Smooth muscle cell (in vitro differentiated cells): ENCODE results near the gene CHRNE. TPM values are rescaled to one million over a fixed set of nuclear protein-coding genes. Genes with fewer than 3 reads are reported as not detected.
"Not testable (repeated sequence)": the region's sequence is repeated elsewhere in the genome, so short reads cannot be mapped to it uniquely, and the experiment has no call there.

Experiments used
- DNase-seq: peaks from one replicate; lab custom pipeline; 2025; ENCODE audit not compliant: unreplicated experiment; lab: John Stamatoyannopoulos, UW
- H2AFZ ChIP-seq: fragments of 200-600 bp; sonication (generic); 2 replicates; pipeline ENCODE4 v1.6.0; 2016; ENCODE audit warnings: antibody characterized with exemption, low read depth, mild to moderate bottlenecking
- H3F3A ChIP-seq: fragments of 200-600 bp; sonication (generic); 2 replicates; pipeline ENCODE4 v1.6.0; 2017; ENCODE audit warnings: antibody characterized with exemption, low read depth
- H3K27ac ChIP-seq: fragments of 200-600 bp; sonication (generic); 2 replicates; pipeline ENCODE4 v1.5.1; 2016; ENCODE audit warnings: low read depth, mild to moderate bottlenecking
- H3K27me3 ChIP-seq: fragments of 200-600 bp; sonication (generic); 2 replicates; pipeline ENCODE4 v1.6.1; 2016; ENCODE audit warnings: low read depth, mild to moderate bottlenecking
- H3K36me3 ChIP-seq: fragments of 200-600 bp; sonication (generic); 2 replicates; pipeline ENCODE4 v1.5.1; 2016; ENCODE audit warnings: low read depth
- H3K4me1 ChIP-seq: fragments of 200-600 bp; sonication (generic); 2 replicates; pipeline ENCODE4 v1.5.1; 2016; ENCODE audit warnings: low read depth
- H3K4me2 ChIP-seq: fragments of 200-600 bp; sonication (generic); 2 replicates; pipeline ENCODE4 v1.6.0; 2016; ENCODE audit warnings: mild to moderate bottlenecking
- H3K4me3 ChIP-seq: fragments of 200-600 bp; sonication (generic); 2 replicates; pipeline ENCODE4 v1.5.1; 2016; ENCODE audit warnings: mild to moderate bottlenecking
- H3K79me2 ChIP-seq: fragments of 200-600 bp; sonication (generic); 2 replicates; pipeline ENCODE4 v1.6.0; 2016; ENCODE audit warnings: low read depth, mild to moderate bottlenecking
- H3K9ac ChIP-seq: fragments of 200-600 bp; sonication (generic); 2 replicates; pipeline ENCODE4 v1.6.0; 2016; ENCODE audit warnings: low read depth
- H3K9me3 ChIP-seq: fragments of 200-600 bp; sonication (generic); replicated peaks from 2 replicates; pipeline ENCODE4 v1.5.1; 2016; ENCODE audit warnings: low read depth
- H4K20me1 ChIP-seq: fragments of 200-600 bp; sonication (generic); 2 replicates; pipeline ENCODE4 v1.6.0; 2016; ENCODE audit warnings: low read depth
- WGBS: methylation state at CpG from one replicate; pipeline ENCODE4 v1.1.7; 2016; ENCODE audit warnings: low lambda C conversion rate; 5-methylcytosine and 5-hydroxymethylcytosine counted together
- polyA plus RNA-seq: library from polyadenylated mRNA; unstranded; fragments of >200 nt; fragmentation: Nextera tagmentation; extraction: Ambion mirVana; gene quantifications from 2 replicates; pipeline ENCODE4 v1.2.1, GENCODE V29; 2016
- total RNA-seq: library from RNA; depleted of rRNA; stranded (reverse); fragments of >200 nt; gene quantifications from 2 replicates; pipeline ENCODE4 v1.2.3, GENCODE V29; 2014
- TF ChIP-seq, protein P1 (sequence below): fragments of 200-600 bp; sonication (generic); IDR thresholded peaks from 2 replicates; pipeline ENCODE4 v1.5.1; 2017; ENCODE audit warnings: borderline replicate concordance, mild to moderate bottlenecking, antibody characterized with exemption; ENCODE audit not compliant: insufficient read depth, poor library complexity, severe bottlenecking

Gene CHRNE
- total and polyA plus RNA-seq, 2 experiments from 2014 or later = 1.7 to 2.7 TPM

- 49% methylated on average over 5 of the region's 5 CpGs for WGBS
- no peak overlapping the region for H3K9ac ChIP-seq
- H3K4me2 ChIP-seq = no peak overlapping the region
- H4K20me1 ChIP-seq = peaks cover 47% of the 10 kb centered on the region
- no peak overlapping the region for H3K27ac ChIP-seq
- H3K9me3 ChIP-seq = no peaks in the 10 kb centered on the region
- H3K27me3 ChIP-seq = no peaks in the 10 kb centered on the region
- no peak for DNase-seq
- H2AFZ ChIP-seq = no peak overlapping the region
- no peak overlapping the region for H3K4me3 ChIP-seq
- no peaks in the 10 kb centered on the region for H3K36me3 ChIP-seq
- H3K79me2 ChIP-seq = peaks cover 8% of the 10 kb centered on the region
- H3K4me1 ChIP-seq = no peaks in the 10 kb centered on the region
- TF ChIP-seq, protein P1, sequence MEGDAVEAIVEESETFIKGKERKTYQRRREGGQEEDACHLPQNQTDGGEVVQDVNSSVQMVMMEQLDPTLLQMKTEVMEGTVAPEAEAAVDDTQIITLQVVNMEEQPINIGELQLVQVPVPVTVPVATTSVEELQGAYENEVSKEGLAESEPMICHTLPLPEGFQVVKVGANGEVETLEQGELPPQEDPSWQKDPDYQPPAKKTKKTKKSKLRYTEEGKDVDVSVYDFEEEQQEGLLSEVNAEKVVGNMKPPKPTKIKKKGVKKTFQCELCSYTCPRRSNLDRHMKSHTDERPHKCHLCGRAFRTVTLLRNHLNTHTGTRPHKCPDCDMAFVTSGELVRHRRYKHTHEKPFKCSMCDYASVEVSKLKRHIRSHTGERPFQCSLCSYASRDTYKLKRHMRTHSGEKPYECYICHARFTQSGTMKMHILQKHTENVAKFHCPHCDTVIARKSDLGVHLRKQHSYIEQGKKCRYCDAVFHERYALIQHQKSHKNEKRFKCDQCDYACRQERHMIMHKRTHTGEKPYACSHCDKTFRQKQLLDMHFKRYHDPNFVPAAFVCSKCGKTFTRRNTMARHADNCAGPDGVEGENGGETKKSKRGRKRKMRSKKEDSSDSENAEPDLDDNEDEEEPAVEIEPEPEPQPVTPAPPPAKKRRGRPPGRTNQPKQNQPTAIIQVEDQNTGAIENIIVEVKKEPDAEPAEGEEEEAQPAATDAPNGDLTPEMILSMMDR = no peak
- H3F3A ChIP-seq = no peaks in the 10 kb centered on the region
Measured at GRCh38 chr17:4877089-4877488, 25.8 kb downstream of the CHRNE start.

GRCh38 chr17:4872786-4873185 lies 30.1 kb downstream of the CHRNE start:
- H2AFZ ChIP-seq = no peak overlapping the region

DNA sequence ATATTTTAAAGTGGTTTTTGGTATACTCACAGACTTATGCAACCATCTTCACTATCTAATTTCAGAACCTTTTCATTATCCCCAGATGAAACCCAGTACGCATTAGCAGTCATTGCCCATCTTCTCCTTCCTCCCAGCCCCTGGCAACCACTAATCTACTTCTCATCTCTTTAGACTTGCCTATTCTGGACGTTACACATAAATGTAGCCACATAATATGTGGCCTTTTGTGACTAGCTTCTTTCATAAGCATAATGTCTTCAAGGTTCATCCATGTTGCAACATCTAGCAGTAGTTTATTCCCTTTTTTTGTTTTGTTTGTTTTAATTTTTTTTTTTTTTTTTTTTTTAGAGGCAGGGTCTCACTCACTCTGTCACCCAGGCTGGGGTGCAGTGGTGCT lies 32.0 kb downstream of the CHRNE start:
- DNase-seq = no peak
- H3K4me2 ChIP-seq = no peak overlapping the region
- no peak overlapping the region for H3K9ac ChIP-seq
- TF ChIP-seq, protein P1 = no peak
- no peaks in the 10 kb centered on the region for H3K9me3 ChIP-seq
- H3K79me2 ChIP-seq = peaks cover 9% of the 10 kb centered on the region
- H3K4me3 ChIP-seq = no peak overlapping the region
- H3K27me3 ChIP-seq = no peaks in the 10 kb centered on the region
- peaks cover 64% of the 10 kb centered on the region for H4K20me1 ChIP-seq
- WGBS = 69% methylated on average over 2 of the region's 2 CpGs
- no peaks in the 10 kb centered on the region for H3K4me1 ChIP-seq
- H2AFZ ChIP-seq = no peak overlapping the region
- H3K36me3 ChIP-seq = no peaks in the 10 kb centered on the region
- no peaks in the 10 kb centered on the region for H3F3A ChIP-seq
- no peak overlapping the region for H3K27ac ChIP-seq

More at GRCh38 chr17:4872786-4873185, 30.1 kb downstream of the CHRNE start:
- Histone ChIP-seq H3K9me3 (no peaks in the 10 kb centered on the region), H3F3A (no peaks in the 10 kb centered on the region), H3K27me3 (no peaks in the 10 kb centered on the region), H3K4me2 (no peak overlapping the region), H3K27ac (no peak overlapping the region), H3K36me3 (no peaks in the 10 kb centered on the region), H4K20me1 (peaks cover 72% of the 10 kb centered on the region), H3K9ac (no peak overlapping the region), H3K4me3 (no peak overlapping the region), H3K79me2 (peaks cover 8% of the 10 kb centered on the region), H3K4me1 (no peaks in the 10 kb centered on the region)
- DNase-seq = no peak
- WGBS = 76% methylated on average over 8 of the region's 8 CpGs
- TF ChIP-seq, protein P1 = no peak

GRCh38 chr17:4869058-4869998 lies 33.6 kb downstream of the CHRNE start:
- not testable (repeated sequence) for H3K9ac ChIP-seq, H3K4me1 ChIP-seq, H3K79me2 ChIP-seq, H2AFZ ChIP-seq, DNase-seq, H3K4me3 ChIP-seq, H3K9me3 ChIP-seq, H3K27ac ChIP-seq, H3K4me2 ChIP-seq, H3F3A ChIP-seq, H3K27me3 ChIP-seq, H3K36me3 ChIP-seq
- 92% methylated on average over 22 of the region's 22 CpGs for WGBS
- peaks cover 61% of the 10 kb centered on the region for H4K20me1 ChIP-seq

DNA sequence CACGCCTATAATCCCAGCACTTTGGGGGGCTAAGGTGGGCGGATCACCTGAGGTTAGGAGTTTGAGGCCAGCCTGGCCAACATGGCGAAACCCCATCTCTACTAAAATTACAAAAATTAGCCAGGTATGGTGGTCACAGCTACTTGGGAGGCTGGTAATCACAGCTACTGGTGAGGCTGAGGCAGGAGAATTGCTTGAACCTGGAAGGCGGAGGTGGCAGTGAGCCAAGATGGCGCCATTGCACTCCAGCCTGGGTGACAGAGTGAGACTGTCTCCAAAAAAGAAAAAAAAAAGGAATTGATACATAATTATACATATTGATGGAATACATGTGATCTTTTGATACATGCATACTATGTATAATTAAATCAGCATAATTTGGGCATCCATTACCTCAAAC lies 35.4 kb downstream of the CHRNE start:
- WGBS = 98% methylated on average over 5 of the region's 5 CpGs
- not testable (repeated sequence) for H2AFZ ChIP-seq, H3K27me3 ChIP-seq, H3K9ac ChIP-seq, H3K4me3 ChIP-seq, H3K36me3 ChIP-seq, H3K4me2 ChIP-seq, DNase-seq, H3K27ac ChIP-seq, H3K4me1 ChIP-seq, H3F3A ChIP-seq, H3K9me3 ChIP-seq
- Histone ChIP-seq H3K79me2 (peaks cover 10% of the 10 kb centered on the region), H4K20me1 (peaks cover 58% of the 10 kb centered on the region)
